Activated B cell treated with CpG ODN at 0.5 μM for 24 hours (primary cell): Measurements from ENCODE around the gene IL22. TPM values are rescaled to one million over a fixed set of nuclear protein-coding genes. Genes with fewer than 3 reads are reported as not detected.

Experiments
- ATAC-seq: fragments of 200-7000 bp; cut with Tn5 transposase; one replicate; pipeline ENCODE4 v1.10.0; 2021; ENCODE audit warnings: low read depth, mild to moderate bottlenecking, moderate library complexity
- CTCF ChIA-PET: fragments of 350-600 bp; sonication (Branson Sonifier 250); formaldehyde crosslinking; loops from one replicate; lab custom pipeline; 2021; ENCODE audit warnings: antibody characterized with exemption; lab: Charles Lee
- POLR2A ChIA-PET: fragments of 350-600 bp; sonication (Branson Sonifier 250); formaldehyde crosslinking; loops from one replicate; lab custom pipeline; 2021; ENCODE audit warnings: antibody characterized with exemption; lab: Charles Lee
- DNase-seq: peaks from one replicate; pipeline ENCODE4 v3.0.0; 2022
- H3K27ac Mint-ChIP-seq: one replicate; pipeline ENCODE4 v1.8.0; 2020; ENCODE audit warnings: mixed read lengths
- H3K27me3 Mint-ChIP-seq: one replicate; pipeline ENCODE4 v1.8.0; 2021; ENCODE audit warnings: mixed read lengths
- H3K36me3 Mint-ChIP-seq: one replicate; pipeline ENCODE4 v1.8.0; 2021; ENCODE audit warnings: low read depth, mixed read lengths
- H3K4me1 Mint-ChIP-seq: one replicate; pipeline ENCODE4 v1.8.0; 2021; ENCODE audit warnings: mixed read lengths
- H3K4me3 Mint-ChIP-seq: one replicate; pipeline ENCODE4 v1.8.0; 2020; ENCODE audit warnings: mild to moderate bottlenecking, mixed read lengths
- H3K9me3 Mint-ChIP-seq: one replicate; pipeline ENCODE4 v1.8.0; 2020; ENCODE audit warnings: mixed read lengths
- CTCF ChIP-seq: fragments of 200-600 bp; IDR thresholded peaks from one replicate; pipeline ENCODE4 v1.8.0; 2022; ENCODE audit warnings: antibody characterized with exemption, mild to moderate bottlenecking
- intact Hi-C: fragments of 100-400 bp; cut with micrococcal nuclease; formaldehyde crosslinking; loops from one replicate; pipeline ENCODE4 v1.15.1; 2024
- total RNA-seq: library from RNA; stranded (reverse); gene quantifications from 2 replicates; pipeline ENCODE4 v1.2.3, GENCODE V29; 2022

Gene IL22
- total RNA-seq, 1 donor from 2014 or later, result not detected

- no peak for ATAC-seq
- no peak overlapping the region for H3K27ac Mint-ChIP-seq
- peaks cover 3% of the 10 kb centered on the region for H3K4me1 Mint-ChIP-seq
- peaks cover 23% of the 10 kb centered on the region for H3K36me3 Mint-ChIP-seq
- no peaks in the 10 kb centered on the region for H3K9me3 Mint-ChIP-seq
- no peak for DNase-seq
- intact Hi-C loops, result no loop called here
- no peak overlapping the region for H3K4me3 Mint-ChIP-seq
- H3K27me3 Mint-ChIP-seq, result no peaks in the 10 kb centered on the region
- no peak for TF ChIP-seq CTCF
- POLR2A ChIA-PET, result interaction anchor here (0.5 kb wide), 1 partner anchor 413 kb away, joined by 3 read pairs; no protein-coding TSS in a partner anchor
- CTCF ChIA-PET, result interaction anchor here (1.4 kb wide), 1 partner anchor 69 kb away, joined by 3 read pairs; no protein-coding TSS in a partner anchor
Measured at GRCh38 chr12:68291396-68292036, 38.1 kb upstream of the IL22 start.

DNA sequence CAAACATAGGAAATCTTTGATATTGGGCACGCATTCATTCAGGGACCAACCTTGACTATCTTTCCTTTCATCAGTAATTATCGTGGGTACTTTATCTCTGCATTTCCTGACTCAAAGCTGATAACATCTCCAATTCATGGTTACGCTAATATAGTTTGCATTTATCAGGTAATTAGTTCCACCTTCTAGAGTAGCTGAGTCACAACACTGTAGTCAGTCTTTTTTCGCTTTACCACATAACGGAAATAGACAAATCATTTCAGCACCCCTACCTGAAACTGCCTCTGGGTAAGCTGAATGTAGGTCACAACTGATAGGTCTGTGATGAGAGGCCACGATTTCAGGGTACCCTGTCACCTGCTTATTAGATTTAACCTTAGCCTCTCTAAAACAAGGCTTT lies 36.7 kb upstream of the IL22 start:
- Mint-ChIP-seq H3K27me3 (peaks cover 2% of the 10 kb centered on the region), H3K27ac (no peak overlapping the region), H3K4me3 (no peak overlapping the region), H3K9me3 (no peaks in the 10 kb centered on the region), H3K4me1 (peaks cover 3% of the 10 kb centered on the region), H3K36me3 (peaks cover 18% of the 10 kb centered on the region)
- intact Hi-C loops, result no loop called here
- ChIA-PET CTCF (interaction anchor here (1.4 kb wide), 1 partner anchor 67 kb away, joined by 3 read pairs; no protein-coding TSS in a partner anchor), POLR2A (no interaction called here)
- no peak for TF ChIP-seq CTCF
- DNase-seq, result no peak
- peak; percentile 56 for ATAC-seq

DNA sequence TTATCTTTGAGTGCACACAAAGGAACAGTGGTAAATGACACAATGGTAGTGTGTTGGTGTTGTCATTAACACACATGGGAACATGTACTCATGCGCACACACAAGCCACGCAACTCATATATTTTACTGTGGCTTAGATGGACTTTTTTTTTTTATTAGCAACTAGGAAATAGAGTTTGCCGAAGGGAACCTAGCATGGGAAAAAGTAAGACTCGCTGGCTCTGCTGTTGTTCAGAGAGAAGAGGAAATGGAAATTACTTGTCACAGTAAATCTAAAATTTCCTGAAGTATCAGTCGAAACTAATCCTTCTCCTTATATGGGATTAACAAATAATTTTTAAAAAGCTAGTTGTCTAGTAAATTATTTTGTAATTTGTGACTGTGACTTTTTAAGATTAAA lies 33.7 kb upstream of the IL22 start:
- ATAC-seq (no peak), DNase-seq (no peak)
- POLR2A ChIA-PET, result no interaction called here
- intact Hi-C loops, result no loop called here
- Mint-ChIP-seq H3K27me3 (peaks cover 5% of the 10 kb centered on the region), H3K4me1 (peaks cover 3% of the 10 kb centered on the region), H3K27ac (no peak overlapping the region), H3K4me3 (no peak overlapping the region), H3K9me3 (no peaks in the 10 kb centered on the region), H3K36me3 (peaks cover under 1% of the 10 kb centered on the region)
- no peak for TF ChIP-seq CTCF
- CTCF ChIA-PET, result no interaction called here

DNA sequence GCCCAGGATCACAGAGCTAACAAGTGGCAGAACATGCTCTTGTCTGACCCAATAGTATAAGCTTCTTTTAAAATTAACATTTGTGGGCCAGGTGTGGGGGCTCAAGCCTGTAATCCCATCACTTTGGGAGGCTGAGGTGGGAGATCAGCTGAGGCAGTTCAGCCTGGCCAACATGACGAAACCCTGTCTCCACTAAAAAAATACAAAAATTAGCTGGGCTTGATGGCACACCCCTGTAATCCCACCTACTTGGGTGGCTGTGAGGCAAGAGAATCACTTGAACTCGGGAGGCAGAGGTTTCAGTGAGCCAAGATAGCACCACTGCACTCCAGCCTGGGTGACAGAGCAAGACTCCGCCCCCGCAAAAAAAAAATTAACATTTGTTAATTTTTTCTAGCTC lies 33.0 kb upstream of the IL22 start:
- peaks cover 5% of the 10 kb centered on the region for H3K27me3 Mint-ChIP-seq
- ChIA-PET POLR2A (no interaction called here), CTCF (no interaction called here)
- no peaks in the 10 kb centered on the region for H3K36me3 Mint-ChIP-seq
- ATAC-seq (no peak), DNase-seq (no peak)
- peaks cover 3% of the 10 kb centered on the region for H3K4me1 Mint-ChIP-seq
- H3K4me3 Mint-ChIP-seq, result no peak overlapping the region
- H3K9me3 Mint-ChIP-seq, result no peaks in the 10 kb centered on the region
- no peak for TF ChIP-seq CTCF
- intact Hi-C loops, result no loop called here
- no peak overlapping the region for H3K27ac Mint-ChIP-seq

DNA sequence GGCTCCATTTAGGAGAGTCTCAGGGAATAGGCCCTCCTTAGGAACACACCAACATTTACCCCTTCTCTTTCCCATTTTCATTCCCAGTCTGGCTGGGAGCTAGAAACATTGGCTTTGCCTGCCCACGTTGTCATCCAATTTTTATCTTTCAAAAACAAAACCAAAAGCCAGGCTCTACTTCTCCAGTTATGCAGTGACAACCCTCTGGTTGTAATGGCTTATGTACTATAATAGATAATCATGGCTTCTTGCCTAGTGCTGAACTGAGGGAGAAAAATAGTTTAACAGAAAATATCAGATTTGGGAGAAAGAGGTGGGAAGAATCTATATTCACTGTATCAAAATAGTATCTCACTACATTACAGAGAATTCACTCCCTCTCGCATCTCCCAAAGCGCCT lies 32.1 kb upstream of the IL22 start:
- ChIA-PET CTCF (no interaction called here), POLR2A (no interaction called here)
- Mint-ChIP-seq H3K27me3 (peaks cover 5% of the 10 kb centered on the region), H3K36me3 (no peaks in the 10 kb centered on the region), H3K4me3 (no peak overlapping the region), H3K9me3 (no peaks in the 10 kb centered on the region), H3K27ac (no peak overlapping the region), H3K4me1 (peaks cover 3% of the 10 kb centered on the region)
- DNase-seq (no peak), ATAC-seq (no peak)
- intact Hi-C loops, result no loop called here
- TF ChIP-seq CTCF, result no peak
